ENCODE measurements around the gene IL1F10. TPM values are rescaled to one million over a fixed set of nuclear protein-coding genes. Genes with fewer than 3 reads are reported as not detected.

Gene IL1F10
- polyA plus RNA-seq, 1 donor from 2014 or later: not detected

GRCh38 chr2:113098532-113098931 lies 30.8 kb downstream of the IL1F10 start:
- H4K20me1 ChIP-seq (ENCODE audit: insufficient read depth): no peaks in the 10 kb centered on the region
- no peak overlapping the region for H2AFZ ChIP-seq (ENCODE audit: low read depth, low read length)
- no peaks in the 10 kb centered on the region for H3K27me3 ChIP-seq (ENCODE audit: insufficient read depth, low read depth, low read length)
- no peak for TF ChIP-seq EZH2 (IDR thresholded peaks at IDR 0.05; ENCODE audit: borderline replicate concordance, insufficient read depth, low read length, poor library complexity, severe bottlenecking)
- no peak for TF ChIP-seq TAF1 (IDR thresholded peaks at IDR 0.05; ENCODE audit: low read depth)
- no peak for TF ChIP-seq RAD21 (conservative IDR thresholded peaks at IDR 0.05)
- TF ChIP-seq CTCF (IDR thresholded peaks at IDR 0.05; ENCODE audit: poor library complexity, severe bottlenecking): no peak
- no peak for TF ChIP-seq REST (IDR thresholded peaks at IDR 0.05; ENCODE audit: borderline replicate concordance)
- TF ChIP-seq MXI1 (conservative IDR thresholded peaks at IDR 0.05; ENCODE audit: poor library complexity, severe bottlenecking): no peak
- TF ChIP-seq POLR2AphosphoS5 (IDR thresholded peaks at IDR 0.05): no peak
- no peak for TF ChIP-seq SMC3 (conservative IDR thresholded peaks at IDR 0.05; ENCODE audit: poor library complexity)
- TF ChIP-seq EP300 (conservative IDR thresholded peaks at IDR 0.05; ENCODE audit: poor library complexity, severe bottlenecking): no peak
- H3K79me2 ChIP-seq (replicated peaks; ENCODE audit: insufficient read depth, low read length): no peaks in the 10 kb centered on the region
- H3K9me3 ChIP-seq (ENCODE audit: low read length): no peaks in the 10 kb centered on the region
- no peak overlapping the region for H3K4me3 ChIP-seq (ENCODE audit: low read length)
- no peaks in the 10 kb centered on the region for H3F3A ChIP-seq (ENCODE audit: insufficient read depth, low read length, poor library complexity, severe bottlenecking)
- no peak overlapping the region for H3K27ac ChIP-seq (ENCODE audit: low read length)
- H3K9ac ChIP-seq (ENCODE audit: low read length): no peak overlapping the region
- H3K4me2 ChIP-seq (ENCODE audit: low read length): no peak overlapping the region
- no peaks in the 10 kb centered on the region for H3K9me2 ChIP-seq (ENCODE audit: insufficient read depth, low read length)
- H3K36me3 ChIP-seq (ENCODE audit: insufficient read depth, low read length): no peaks in the 10 kb centered on the region

- no peaks in the 10 kb centered on the region for H3K27me3 ChIP-seq (ENCODE audit: insufficient read depth, low read depth, low read length)
- H3K79me2 ChIP-seq (replicated peaks; ENCODE audit: insufficient read depth, low read length): no peaks in the 10 kb centered on the region
- no peaks in the 10 kb centered on the region for H3K36me3 ChIP-seq (ENCODE audit: insufficient read depth, low read length)
- no peak overlapping the region for H3K9ac ChIP-seq (ENCODE audit: low read length)
- no peak overlapping the region for H3K4me3 ChIP-seq (ENCODE audit: low read length)
- H2AFZ ChIP-seq (ENCODE audit: low read depth, low read length): no peak overlapping the region
- no peak for TF ChIP-seq CTCF (IDR thresholded peaks at IDR 0.05; ENCODE audit: poor library complexity, severe bottlenecking)
- TF ChIP-seq EP300 (conservative IDR thresholded peaks at IDR 0.05; ENCODE audit: poor library complexity, severe bottlenecking): no peak
- TF ChIP-seq EZH2 (IDR thresholded peaks at IDR 0.05; ENCODE audit: borderline replicate concordance, insufficient read depth, low read length, poor library complexity, severe bottlenecking): no peak
- TF ChIP-seq SMC3 (conservative IDR thresholded peaks at IDR 0.05; ENCODE audit: poor library complexity): no peak
- no peak for TF ChIP-seq POLR2AphosphoS5 (IDR thresholded peaks at IDR 0.05)
- TF ChIP-seq RAD21 (conservative IDR thresholded peaks at IDR 0.05): no peak
- TF ChIP-seq MXI1 (conservative IDR thresholded peaks at IDR 0.05; ENCODE audit: poor library complexity, severe bottlenecking): no peak
- TF ChIP-seq TAF1 (IDR thresholded peaks at IDR 0.05; ENCODE audit: low read depth): no peak
- TF ChIP-seq REST (IDR thresholded peaks at IDR 0.05; ENCODE audit: borderline replicate concordance): no peak
- no peak overlapping the region for H3K4me2 ChIP-seq (ENCODE audit: low read length)
- no peaks in the 10 kb centered on the region for H3F3A ChIP-seq (ENCODE audit: insufficient read depth, low read length, poor library complexity, severe bottlenecking)
- H3K9me3 ChIP-seq (ENCODE audit: low read length): no peaks in the 10 kb centered on the region
- H3K9me2 ChIP-seq (ENCODE audit: insufficient read depth, low read length): no peaks in the 10 kb centered on the region
- H4K20me1 ChIP-seq (ENCODE audit: insufficient read depth): no peaks in the 10 kb centered on the region
- H3K27ac ChIP-seq (ENCODE audit: low read length): no peak overlapping the region
These were observed 34.4 kb downstream of the IL1F10 start for GRCh38 chr2:113102133-113102532.
